NOMO-1 treated with dmso at 0.1 percent for 144 hours (cell line): ENCODE data around the gene FUBP1.
A peak's percentile ranks its signal among the peaks of the same experiment; 100 is the strongest.
"Not testable (repeated sequence)": the region's sequence is repeated elsewhere in the genome, so short reads cannot be mapped to it uniquely, and the experiment has no call there.

Experiments
- DNase-seq: peaks from one replicate; lab custom pipeline; 2025; ENCODE audit not compliant: unreplicated experiment; lab: John Stamatoyannopoulos, UW

The FUBP1 gene

GRCh38 chr1:77948841-77949424 is 29.9 kb downstream of the FUBP1 start:
- DNase-seq, result no peak

- no peak for DNase-seq
Measured at GRCh38 chr1:77945345-77945744, 33.5 kb downstream of the FUBP1 start.

GRCh38 chr1:77942400-77943140 is 36.3 kb downstream of the FUBP1 start:
- no peak for DNase-seq

GRCh38 chr1:77940921-77941570 is 37.8 kb downstream of the FUBP1 start:
- no peak for DNase-seq

GRCh38 chr1:77938651-77939050 is 40.2 kb downstream of the FUBP1 start:
- DNase-seq, result no peak

- DNase-seq, result no peak
Measured at GRCh38 chr1:77929806-77930205, 49.1 kb downstream of the FUBP1 start.

GRCh38 chr1:77927414-77927813 is 51.5 kb downstream of the FUBP1 start:
- no peak for DNase-seq

- peak; percentile 75 for DNase-seq
Measured at GRCh38 chr1:77926561-77927357, 52.1 kb downstream of the FUBP1 start.

GRCh38 chr1:77925956-77926355 is 52.9 kb downstream of the FUBP1 start:
- DNase-seq, result no peak

GRCh38 chr1:77925518-77925917 is 53.4 kb downstream of the FUBP1 start:
- no peak for DNase-seq

GRCh38 chr1:77918918-77919317 is 60.0 kb downstream of the FUBP1 start:
- not testable (repeated sequence) for DNase-seq

GRCh38 chr1:77910116-77910515 is 68.8 kb downstream of the FUBP1 start:
- DNase-seq, result no peak

- no peak for DNase-seq
Measured at GRCh38 chr1:77906624-77907023, 72.2 kb downstream of the FUBP1 start.

GRCh38 chr1:77906019-77906545 is 72.8 kb downstream of the FUBP1 start:
- no peak for DNase-seq

GRCh38 chr1:77905603-77906002 is 73.3 kb downstream of the FUBP1 start:
- DNase-seq, result no peak

- no peak for DNase-seq
Measured at GRCh38 chr1:77900687-77901293, 78.1 kb downstream of the FUBP1 start.

GRCh38 chr1:77899647-77900320 is 79.1 kb downstream of the FUBP1 start:
- no peak for DNase-seq
